HepG2 (cell line): Measurements from ENCODE around the gene ZNF343. TPM values are rescaled to one million over a fixed set of nuclear protein-coding genes. Genes with fewer than 3 reads are reported as not detected.

ENCODE experiments used
- BRD4 ChIP-seq: sonication (generic); formaldehyde crosslinking; IDR thresholded peaks from 2 replicates; pipeline ENCODE4 v1.4.0; 2020; ENCODE audit warnings: missing genetic modification reagents
- CCDC6 ChIP-seq: sonication (generic); formaldehyde crosslinking; IDR thresholded peaks from 2 replicates; pipeline ENCODE4 v1.8.1; 2022; ENCODE audit warnings: mild to moderate bottlenecking, missing genetic modification reagents, moderate library complexity
- SIN3A ChIP-seq: IDR thresholded peaks from 2 replicates; pipeline ENCODE4 v1.6.1; 2011; ENCODE audit warnings: low read depth, mild to moderate bottlenecking, control low read depth, low read length, borderline replicate concordance
- SNAI1 ChIP-seq: sonication (generic); formaldehyde crosslinking; IDR thresholded peaks from 2 replicates; pipeline ENCODE4 v1.5.0; 2020; ENCODE audit warnings: mild to moderate bottlenecking, missing genetic modification reagents, borderline replicate concordance
- ZNF136 ChIP-seq: sonication (generic); formaldehyde crosslinking; IDR thresholded peaks from 2 replicates; pipeline ENCODE4 v1.8.1; 2022; ENCODE audit warnings: low read depth, mild to moderate bottlenecking, moderate library complexity, missing genetic modification reagents
- ZNF362 ChIP-seq: sonication (generic); formaldehyde crosslinking; IDR thresholded peaks from 2 replicates; pipeline ENCODE4 v1.4.0; 2020; ENCODE audit warnings: missing genetic modification reagents, mild to moderate bottlenecking, borderline replicate concordance
- ZNF530 ChIP-seq: sonication (generic); formaldehyde crosslinking; IDR thresholded peaks from 2 replicates; pipeline ENCODE4 v1.5.0; 2020; ENCODE audit warnings: low read depth, mild to moderate bottlenecking, missing genetic modification reagents
- ZNF605 ChIP-seq: sonication (generic); formaldehyde crosslinking; IDR thresholded peaks from 2 replicates; pipeline ENCODE4 v1.8.0; 2022; ENCODE audit warnings: mild to moderate bottlenecking, missing genetic modification reagents
- ZNF687 ChIP-seq: sonication (generic); formaldehyde crosslinking; IDR thresholded peaks from 2 replicates; pipeline ENCODE4 v1.5.1; 2020; ENCODE audit warnings: mild to moderate bottlenecking, missing genetic modification reagents, moderate library complexity
- polyA plus RNA-seq, 8 experiments: library from polyadenylated mRNA; depleted of rRNA in 3 of 8; stranded (reverse) in 7 of 8; unstranded in 1 of 8; fragments of >200 nt; fragmentation: Illumina TruSeq in 4 of 8; extraction: Trizol in 4 of 8; gene quantifications; 2 replicates each; pipeline versions ENCODE4 v1.2.1 to v1.2.3, GENCODE V29; 2011 to 2016; ENCODE audit warnings: low read depth in 4 of 8, missing spikeins in 1 of 8, mixed read lengths in 1 of 8; ENCODE audit not compliant: insufficient read depth in 1 of 8
- total RNA-seq, 5 experiments: library from RNA; depleted of rRNA; stranded (reverse); fragments of >200 nt; fragmentation: Illumina TruSeq; extraction: Trizol; gene quantifications; 2 replicates each; pipeline ENCODE4 v1.2.3, GENCODE V29; 2016; ENCODE audit warnings: low read depth in 1 of 5
- TF ChIP-seq, protein P1 (sequence below): sonication (generic); formaldehyde crosslinking; IDR thresholded peaks from 2 replicates; pipeline ENCODE4 v1.5.1; 2020; ENCODE audit warnings: missing genetic modification reagents, mild to moderate bottlenecking, borderline replicate concordance
- TF ChIP-seq, protein P2 (sequence below): sonication (generic); formaldehyde crosslinking; IDR thresholded peaks from 2 replicates; pipeline ENCODE4 v1.8.1; 2023; ENCODE audit warnings: mild to moderate bottlenecking, missing genetic modification reagents
- TF ChIP-seq, protein P3 (sequence below), 2 experiments: sonication (generic) in 1 of 2; formaldehyde crosslinking in 1 of 2; IDR thresholded peaks; 2 replicates each; pipeline versions ENCODE4 v1.4.0 to v1.6.1; 2016 to 2020; ENCODE audit warnings: borderline replicate concordance in 1 of 2, low read depth in 1 of 2, mild to moderate bottlenecking in 1 of 2, missing genetic modification reagents in 1 of 2

The ZNF343 gene
- total and polyA plus RNA-seq, 2 of the 13 experiments (the other 11 are each of a cell fraction or from before 2014, with no cell fraction given), result 16.4 to 22.1 TPM

- TF ChIP-seq SNAI1 (no peak), CCDC6 (CRISPR knock-in tag) (no peak), SIN3A (peak; percentile 56; the same call in 1 of the 2 replicates), ZNF530 (CRISPR knock-in tag) (no peak), ZNF687 (CRISPR knock-in tag) (0 out of 2 replicates have a peak, but pooled peaks have one; percentile 80), ZNF136 (no peak), ZNF362 (CRISPR knock-in tag) (no peak), ZNF605 (CRISPR knock-in tag) (no peak), BRD4 (CRISPR knock-in tag) (no peak)
- TF ChIP-seq, protein P1, sequence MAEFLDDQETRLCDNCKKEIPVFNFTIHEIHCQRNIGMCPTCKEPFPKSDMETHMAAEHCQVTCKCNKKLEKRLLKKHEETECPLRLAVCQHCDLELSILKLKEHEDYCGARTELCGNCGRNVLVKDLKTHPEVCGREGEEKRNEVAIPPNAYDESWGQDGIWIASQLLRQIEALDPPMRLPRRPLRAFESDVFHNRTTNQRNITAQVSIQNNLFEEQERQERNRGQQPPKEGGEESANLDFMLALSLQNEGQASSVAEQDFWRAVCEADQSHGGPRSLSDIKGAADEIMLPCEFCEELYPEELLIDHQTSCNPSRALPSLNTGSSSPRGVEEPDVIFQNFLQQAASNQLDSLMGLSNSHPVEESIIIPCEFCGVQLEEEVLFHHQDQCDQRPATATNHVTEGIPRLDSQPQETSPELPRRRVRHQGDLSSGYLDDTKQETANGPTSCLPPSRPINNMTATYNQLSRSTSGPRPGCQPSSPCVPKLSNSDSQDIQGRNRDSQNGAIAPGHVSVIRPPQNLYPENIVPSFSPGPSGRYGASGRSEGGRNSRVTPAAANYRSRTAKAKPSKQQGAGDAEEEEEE (CRISPR knock-in tag), result peak; percentile 38; the same call in 1 of the 2 replicates
- TF ChIP-seq, protein P2, sequence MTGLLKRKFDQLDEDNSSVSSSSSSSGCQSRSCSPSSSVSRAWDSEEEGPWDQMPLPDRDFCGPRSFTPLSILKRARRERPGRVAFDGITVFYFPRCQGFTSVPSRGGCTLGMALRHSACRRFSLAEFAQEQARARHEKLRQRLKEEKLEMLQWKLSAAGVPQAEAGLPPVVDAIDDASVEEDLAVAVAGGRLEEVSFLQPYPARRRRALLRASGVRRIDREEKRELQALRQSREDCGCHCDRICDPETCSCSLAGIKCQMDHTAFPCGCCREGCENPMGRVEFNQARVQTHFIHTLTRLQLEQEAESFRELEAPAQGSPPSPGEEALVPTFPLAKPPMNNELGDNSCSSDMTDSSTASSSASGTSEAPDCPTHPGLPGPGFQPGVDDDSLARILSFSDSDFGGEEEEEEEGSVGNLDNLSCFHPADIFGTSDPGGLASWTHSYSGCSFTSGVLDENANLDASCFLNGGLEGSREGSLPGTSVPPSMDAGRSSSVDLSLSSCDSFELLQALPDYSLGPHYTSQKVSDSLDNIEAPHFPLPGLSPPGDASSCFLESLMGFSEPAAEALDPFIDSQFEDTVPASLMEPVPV (CRISPR knock-in tag), result no peak
- TF ChIP-seq, protein P3, sequence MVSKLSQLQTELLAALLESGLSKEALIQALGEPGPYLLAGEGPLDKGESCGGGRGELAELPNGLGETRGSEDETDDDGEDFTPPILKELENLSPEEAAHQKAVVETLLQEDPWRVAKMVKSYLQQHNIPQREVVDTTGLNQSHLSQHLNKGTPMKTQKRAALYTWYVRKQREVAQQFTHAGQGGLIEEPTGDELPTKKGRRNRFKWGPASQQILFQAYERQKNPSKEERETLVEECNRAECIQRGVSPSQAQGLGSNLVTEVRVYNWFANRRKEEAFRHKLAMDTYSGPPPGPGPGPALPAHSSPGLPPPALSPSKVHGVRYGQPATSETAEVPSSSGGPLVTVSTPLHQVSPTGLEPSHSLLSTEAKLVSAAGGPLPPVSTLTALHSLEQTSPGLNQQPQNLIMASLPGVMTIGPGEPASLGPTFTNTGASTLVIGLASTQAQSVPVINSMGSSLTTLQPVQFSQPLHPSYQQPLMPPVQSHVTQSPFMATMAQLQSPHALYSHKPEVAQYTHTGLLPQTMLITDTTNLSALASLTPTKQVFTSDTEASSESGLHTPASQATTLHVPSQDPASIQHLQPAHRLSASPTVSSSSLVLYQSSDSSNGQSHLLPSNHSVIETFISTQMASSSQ (IDR thresholded peaks at IDR 0.05; ENCODE audit: low read depth), result no peak
- TF ChIP-seq, protein P3 (CRISPR knock-in tag; IDR thresholded peaks at IDR 0.05; ENCODE audit: borderline replicate concordance), result no peak
These were observed 38.7 kb downstream of the ZNF343 start (continued) for GRCh38 chr20:2469991-2470422.
